Natural killer cell (primary cell): ENCODE measurements around the gene ZCCHC13. TPM values are rescaled to one million over a fixed set of nuclear protein-coding genes. Genes with fewer than 3 reads are reported as not detected.

Source experiments
- ATAC-seq, 3 donors: fragments of 150-1000 bp in 2 of 3; fragments of 200-7000 bp in 1 of 3; cut with Tn5 transposase; 1 replicate in 1 of 3; 2 replicates in 2 of 3; pipeline ENCODE4 v1.10.0; 2021; ENCODE audit warnings: mild to moderate bottlenecking in 2 of 3, moderate library complexity in 2 of 3
- DNase-seq, 2 donors: peaks; one replicate each; pipeline versions ENCODE4 v3.0.0 to v3.0.0-alpha.2; 2013 to 2021; ENCODE audit warnings: mixed read lengths in 1 of 2
- H3K27ac ChIP-seq: one replicate; pipeline ENCODE4 v1.5.1; 2013; ENCODE audit warnings: mild to moderate bottlenecking, low read length
- H3K27me3 ChIP-seq: one replicate; pipeline ENCODE4 v1.6.1; 2013; ENCODE audit warnings: low read length; ENCODE audit not compliant: control insufficient read depth, insufficient read depth
- H3K36me3 ChIP-seq: one replicate; pipeline ENCODE4 v1.6.1; 2013; ENCODE audit warnings: low read length; ENCODE audit not compliant: control insufficient read depth, insufficient read depth
- H3K4me1 ChIP-seq: one replicate; pipeline ENCODE4 v1.6.1; 2013; ENCODE audit warnings: low read length; ENCODE audit not compliant: control insufficient read depth, insufficient read depth
- H3K4me3 ChIP-seq: one replicate; pipeline ENCODE4 v1.5.1; 2013; ENCODE audit warnings: low read length
- H3K9me3 ChIP-seq: one replicate; pipeline ENCODE4 v1.6.1; 2013; ENCODE audit warnings: low read length; ENCODE audit not compliant: control insufficient read depth, insufficient read depth
- H3K27ac Mint-ChIP-seq, 2 donors: one replicate each; pipeline ENCODE4 v1.8.0; 2022; ENCODE audit warnings: mild to moderate bottlenecking in 2 of 2, mixed read lengths in 2 of 2, moderate library complexity in 1 of 2
- H3K27me3 Mint-ChIP-seq, 2 donors: one replicate each; pipeline ENCODE4 v1.8.0; 2022; ENCODE audit warnings: low read depth in 2 of 2, mixed read lengths in 2 of 2
- H3K36me3 Mint-ChIP-seq: one replicate; pipeline ENCODE4 v1.8.0; 2022; ENCODE audit warnings: mixed read lengths
- H3K4me1 Mint-ChIP-seq, 2 donors: one replicate each; pipeline ENCODE4 v1.8.0; 2022; ENCODE audit warnings: mixed read lengths in 2 of 2
- H3K4me3 Mint-ChIP-seq: one replicate; pipeline ENCODE4 v1.8.0; 2022; ENCODE audit warnings: mild to moderate bottlenecking, moderate library complexity, mixed read lengths
- H3K9me3 Mint-ChIP-seq, 2 donors: one replicate each; pipeline ENCODE4 v1.8.0; 2022; ENCODE audit warnings: mixed read lengths in 2 of 2
- WGBS: methylation state at CpG from one replicate; pipeline ENCODE4 v1.1.7; 2013; ENCODE audit warnings: missing lambda C conversion rate; ENCODE audit not compliant: insufficient coverage; 5-methylcytosine and 5-hydroxymethylcytosine counted together
- intact Hi-C: fragments of 100-400 bp; cut with micrococcal nuclease; formaldehyde crosslinking; loops from one replicate; pipeline ENCODE4 v1.14.2; 2022
- total RNA-seq, 4 donors: library from RNA; stranded (reverse); fragments of 120-200 nt in 1 of 4; gene quantifications; one replicate each; pipeline versions ENCODE4 v1.2.3 to v1.2.4, GENCODE V29; 2013 to 2022
- TF ChIP-seq, protein P1 (sequence below): fragments of 200-600 bp; IDR thresholded peaks from one replicate; pipeline ENCODE4 v1.8.0; 2022; ENCODE audit warnings: antibody characterized with exemption

Gene ZCCHC13
- total RNA-seq, 3 donors from 2014 or later (not counting 1 experiment from before 2014, with no cell fraction given), result not detected

DNA sequence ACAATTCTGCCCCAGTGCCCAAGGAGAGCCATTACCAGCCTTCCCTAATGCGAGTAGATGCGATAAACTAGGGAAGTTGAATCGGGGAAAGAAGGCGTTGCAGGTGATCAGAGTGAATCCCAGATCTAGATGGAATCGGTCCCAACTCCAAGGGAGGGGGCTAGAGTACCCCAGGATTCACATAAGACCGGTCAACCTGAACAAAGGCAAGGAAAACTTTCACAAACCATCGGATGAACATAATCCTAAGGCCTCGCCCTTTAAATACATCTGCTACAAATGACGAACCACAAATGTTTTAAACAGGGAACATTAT lies 11.2 kb upstream of the ZCCHC13 start:
- 2% methylated on average over 8 of the region's 9 CpGs for WGBS
- Histone ChIP-seq H3K9me3 (no peaks in the 10 kb centered on the region), H3K36me3 (no peaks in the 10 kb centered on the region), H3K27me3 (no peaks in the 10 kb centered on the region), H3K27ac (peak overlapping the region; percentile 53), H3K4me1 (peaks cover 13% of the 10 kb centered on the region), H3K4me3 (peak overlapping the region; percentile 90)
- intact Hi-C loops, result loop anchor here (5.0 kb wide), 1 partner anchor 320 kb away; the partner anchor contains the start of gene RLIM
- Mint-ChIP-seq H3K4me3 (peak overlapping the region; percentile 96), H3K36me3 (no peaks in the 10 kb centered on the region), H3K9me3 (no peaks in the 10 kb centered on the region), H3K27me3 (peaks cover 0 to 1% of the 10 kb centered on the region in 2 donors), H3K4me1 (peaks cover 27 to 29% of the 10 kb centered on the region in 2 donors), H3K27ac (peak overlapping the region; percentile 86 to 97)
- TF ChIP-seq, protein P1, sequence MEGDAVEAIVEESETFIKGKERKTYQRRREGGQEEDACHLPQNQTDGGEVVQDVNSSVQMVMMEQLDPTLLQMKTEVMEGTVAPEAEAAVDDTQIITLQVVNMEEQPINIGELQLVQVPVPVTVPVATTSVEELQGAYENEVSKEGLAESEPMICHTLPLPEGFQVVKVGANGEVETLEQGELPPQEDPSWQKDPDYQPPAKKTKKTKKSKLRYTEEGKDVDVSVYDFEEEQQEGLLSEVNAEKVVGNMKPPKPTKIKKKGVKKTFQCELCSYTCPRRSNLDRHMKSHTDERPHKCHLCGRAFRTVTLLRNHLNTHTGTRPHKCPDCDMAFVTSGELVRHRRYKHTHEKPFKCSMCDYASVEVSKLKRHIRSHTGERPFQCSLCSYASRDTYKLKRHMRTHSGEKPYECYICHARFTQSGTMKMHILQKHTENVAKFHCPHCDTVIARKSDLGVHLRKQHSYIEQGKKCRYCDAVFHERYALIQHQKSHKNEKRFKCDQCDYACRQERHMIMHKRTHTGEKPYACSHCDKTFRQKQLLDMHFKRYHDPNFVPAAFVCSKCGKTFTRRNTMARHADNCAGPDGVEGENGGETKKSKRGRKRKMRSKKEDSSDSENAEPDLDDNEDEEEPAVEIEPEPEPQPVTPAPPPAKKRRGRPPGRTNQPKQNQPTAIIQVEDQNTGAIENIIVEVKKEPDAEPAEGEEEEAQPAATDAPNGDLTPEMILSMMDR, result no peak
- ATAC-seq (no peak), DNase-seq (no peak)

DNA sequence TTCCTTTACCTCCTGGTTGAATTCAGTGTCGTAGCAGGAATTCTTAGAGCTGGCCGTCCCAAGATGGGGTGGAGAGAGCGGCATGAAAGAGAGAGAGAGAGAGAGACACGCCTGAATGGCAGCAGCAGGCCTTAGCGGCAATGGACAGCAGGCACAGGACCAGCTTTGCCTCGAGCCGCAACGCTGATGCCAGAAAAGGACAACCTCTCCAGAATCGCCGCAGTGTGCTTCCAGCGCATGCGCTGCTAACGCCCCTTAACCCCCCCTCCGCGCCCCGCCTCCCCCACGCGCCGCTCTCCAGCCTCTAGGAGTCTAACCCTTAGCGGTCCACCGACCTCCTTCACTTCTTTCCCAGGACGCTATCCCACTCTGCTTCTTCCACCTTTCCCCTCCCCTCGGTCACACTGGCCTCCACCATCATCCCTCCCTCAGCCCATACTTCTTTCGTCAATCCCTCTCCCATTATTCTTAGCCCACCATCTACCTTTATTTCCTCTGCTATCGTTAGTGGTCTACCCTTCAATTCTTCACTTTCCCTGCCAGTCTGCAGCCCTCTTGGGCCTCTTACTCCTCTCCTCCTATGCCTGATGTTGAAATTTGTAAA lies 10.5 kb upstream of the ZCCHC13 start:
- WGBS, result 2% methylated on average over 25 of the region's 25 CpGs
- TF ChIP-seq, protein P1, result no peak

DNA sequence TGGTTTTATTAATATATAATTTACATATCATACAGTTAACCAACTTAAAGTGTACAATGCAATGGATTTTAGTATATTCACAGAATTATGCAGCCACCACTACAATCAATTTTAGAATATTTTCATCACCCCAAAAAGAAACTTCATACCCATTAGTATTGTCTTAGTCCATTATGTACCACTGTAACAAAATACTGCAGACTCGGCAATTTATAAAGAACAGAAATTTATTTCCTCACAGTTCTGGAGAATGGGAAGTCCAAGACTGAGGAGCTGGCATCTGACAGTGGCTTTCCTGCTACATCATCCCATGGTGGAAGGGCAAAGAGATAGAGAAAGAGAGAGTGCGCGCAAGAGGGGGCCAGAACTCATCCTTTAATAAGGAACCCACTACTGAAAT lies 8.9 kb upstream of the ZCCHC13 start:
- TF ChIP-seq, protein P1, result no peak
- WGBS, result no CpG with 5 or more reads among the region's 3 CpGs
- H3K36me3 ChIP-seq, result no peaks in the 10 kb centered on the region
- peaks cover 0 to 17% of the 10 kb centered on the region in 2 donors for H3K27me3 Mint-ChIP-seq
- intact Hi-C loops, result no loop called here
- no peaks in the 10 kb centered on the region for H3K27me3 ChIP-seq
- H3K36me3 Mint-ChIP-seq, result no peaks in the 10 kb centered on the region
- ATAC-seq (no peak), DNase-seq (no peak)
- no peaks in the 10 kb centered on the region for H3K9me3 Mint-ChIP-seq
- H3K9me3 ChIP-seq, result no peaks in the 10 kb centered on the region
- no peak overlapping the region for H3K27ac ChIP-seq
- no peak overlapping the region for H3K27ac Mint-ChIP-seq
- H3K4me3 Mint-ChIP-seq, result no peak overlapping the region
- peaks cover 10% of the 10 kb centered on the region for H3K4me1 ChIP-seq
- H3K4me3 ChIP-seq, result no peak overlapping the region
- peaks cover 18 to 25% of the 10 kb centered on the region in 2 donors for H3K4me1 Mint-ChIP-seq

More for the DNA sequence above, 10.5 kb upstream of the ZCCHC13 start:
- Histone ChIP-seq H3K9me3 (no peaks in the 10 kb centered on the region), H3K4me1 (peaks cover 13% of the 10 kb centered on the region), H3K27me3 (no peaks in the 10 kb centered on the region), H3K27ac (no peak overlapping the region), H3K36me3 (no peaks in the 10 kb centered on the region), H3K4me3 (peak overlapping the region; percentile 90)
- peaks cover 21 to 29% of the 10 kb centered on the region in 2 donors for H3K4me1 Mint-ChIP-seq
- no peaks in the 10 kb centered on the region for H3K36me3 Mint-ChIP-seq
- peaks cover 0 to 5% of the 10 kb centered on the region in 2 donors for H3K27me3 Mint-ChIP-seq
- no peaks in the 10 kb centered on the region for H3K9me3 Mint-ChIP-seq
- H3K4me3 Mint-ChIP-seq, result peak overlapping the region; percentile 96
- H3K27ac Mint-ChIP-seq, result peak overlapping the region; percentile 69 to 97
- intact Hi-C loops, result loop anchor here (5.0 kb wide), 1 partner anchor 319 kb away; the partner anchor contains the start of gene RLIM
- DNase-seq (peak; percentile 21 to 80), ATAC-seq (peak; percentile 25 to 45 (median 41))

DNA sequence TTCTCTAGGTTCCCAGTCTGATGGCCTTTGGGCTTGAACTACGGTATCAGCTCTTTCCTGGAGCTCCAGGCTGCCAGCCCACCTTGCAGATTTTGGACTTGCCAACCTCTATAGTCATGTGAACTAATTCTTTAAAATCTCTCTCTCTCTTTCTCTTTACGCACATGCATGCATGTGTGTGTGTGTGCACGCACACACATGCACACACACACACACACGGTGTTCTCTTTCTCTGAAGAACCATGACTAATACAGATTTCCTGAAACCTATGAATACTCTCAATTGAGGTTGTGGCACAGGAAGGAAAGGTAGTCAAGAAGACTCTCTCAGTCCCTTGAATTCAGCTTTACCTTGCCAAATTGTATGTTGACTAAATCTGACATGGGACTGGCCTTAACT lies 6.2 kb upstream of the ZCCHC13 start:
- Mint-ChIP-seq H3K4me1 (peaks cover 8 to 12% of the 10 kb centered on the region in 2 donors), H3K27me3 (peaks cover 0 to 28% of the 10 kb centered on the region in 2 donors), H3K9me3 (no peaks in the 10 kb centered on the region), H3K36me3 (no peaks in the 10 kb centered on the region), H3K4me3 (no peak overlapping the region), H3K27ac (no peak overlapping the region)
- intact Hi-C loops, result no loop called here
- Histone ChIP-seq H3K36me3 (no peaks in the 10 kb centered on the region), H3K4me1 (peaks cover 8% of the 10 kb centered on the region), H3K4me3 (no peak overlapping the region), H3K27me3 (no peaks in the 10 kb centered on the region), H3K27ac (no peak overlapping the region), H3K9me3 (no peaks in the 10 kb centered on the region)
- ATAC-seq (no peak), DNase-seq (no peak)
- 96% methylated on average over 4 of the region's 4 CpGs for WGBS
- TF ChIP-seq, protein P1, result no peak
